ENCODE results near the gene NEK6. TPM values are rescaled to one million over a fixed set of nuclear protein-coding genes. Genes with fewer than 3 reads are reported as not detected.

The NEK6 gene
- 10 to 100 TPM; 19.9 to 20.9 TPM for total RNA-seq

DNA sequence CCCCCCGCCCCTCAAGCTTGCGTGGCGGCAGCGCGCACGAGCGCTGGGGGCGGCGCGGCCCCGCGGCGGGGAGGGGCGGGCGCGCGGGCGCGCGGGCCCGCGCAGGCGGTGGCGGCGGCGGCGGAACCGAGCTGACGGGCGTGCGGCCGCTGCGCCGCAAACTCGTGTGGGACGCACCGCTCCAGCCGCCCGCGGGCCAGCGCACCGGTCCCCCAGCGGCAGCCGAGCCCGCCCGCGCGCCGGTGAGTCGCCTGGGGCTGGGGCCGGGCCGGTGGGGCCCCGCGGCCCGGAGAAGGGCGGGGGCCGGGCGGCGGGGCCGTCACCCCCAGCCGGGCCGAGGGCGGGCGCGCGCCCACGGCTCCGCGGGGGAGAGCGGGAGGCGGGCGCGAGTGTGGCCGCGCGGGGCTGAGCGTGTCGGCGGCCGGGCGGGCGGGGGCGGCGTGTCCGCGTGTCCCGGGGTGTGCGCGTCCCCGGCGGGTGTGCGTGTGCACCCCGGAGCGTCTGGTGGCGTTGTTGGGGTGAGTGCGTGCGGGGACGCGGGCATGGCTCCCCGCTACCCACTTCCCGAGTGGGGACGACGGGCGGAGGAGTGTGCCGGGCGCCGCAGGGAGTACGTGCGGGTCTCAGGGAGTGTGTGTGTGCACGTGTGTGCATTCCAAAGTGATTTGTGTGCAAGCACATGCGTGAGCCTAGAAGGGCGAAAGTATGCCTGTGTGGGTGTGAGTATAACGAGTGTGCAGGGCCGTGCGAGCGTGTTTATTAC is at the start of gene NEK6:
Gene NEK6, plus strand, starts transcription at position 106 of the 763 bp plus-strand sequence. CDS start 44,016 bp downstream, outside the sequence.
- peak; percentile 74 for ATAC-seq
- Mint-ChIP-seq H3K27ac (peak within 1 kb of the TSS; percentile 91), H3K9me3 (ENCODE audit: insufficient read depth) (no peaks in the 10 kb centered on the region), H3K4me3 (peak within 1 kb of the TSS; percentile 93), H3K36me3 (ENCODE audit: low read depth) (peaks cover 6% of the 10 kb centered on the region), H3K27me3 (ENCODE audit: low read depth) (peaks cover 35% of the 10 kb centered on the region), H3K4me1 (ENCODE audit: low read depth) (peaks cover 47% of the 10 kb centered on the region)
- DNase-seq, result peak; percentile 40
- POLR2A ChIA-PET, result no interaction called here
- CTCF ChIA-PET, result no interaction called here

GRCh38 chr9:124208571-124208970 is 49.2 kb upstream of the NEK6 start:
- Mint-ChIP-seq H3K4me1 (ENCODE audit: low read depth) (peaks cover 72% of the 10 kb centered on the region), H3K4me3 (peak overlapping the region; percentile 16), H3K27me3 (ENCODE audit: low read depth) (no peaks in the 10 kb centered on the region), H3K9me3 (ENCODE audit: insufficient read depth) (peaks cover 4% of the 10 kb centered on the region), H3K36me3 (ENCODE audit: low read depth) (peaks cover 19% of the 10 kb centered on the region), H3K27ac (peak overlapping the region; percentile 76)
- peak; percentile 66 for DNase-seq
- peak; percentile 77 for ATAC-seq
- POLR2A ChIA-PET, result no interaction called here
- CTCF ChIA-PET, result interaction anchor here (0.8 kb wide), 1 partner anchor 8 kb away, joined by 3 read pairs; no protein-coding TSS in a partner anchor

GRCh38 chr9:124209279-124209678 is 48.5 kb upstream of the NEK6 start:
- peaks cover 4% of the 10 kb centered on the region for H3K9me3 Mint-ChIP-seq (ENCODE audit: insufficient read depth)
- CTCF ChIA-PET, result no interaction called here
- H3K4me1 Mint-ChIP-seq (ENCODE audit: low read depth), result peaks cover 71% of the 10 kb centered on the region
- H3K4me3 Mint-ChIP-seq, result no peak overlapping the region
- H3K27me3 Mint-ChIP-seq (ENCODE audit: low read depth), result no peaks in the 10 kb centered on the region
- H3K27ac Mint-ChIP-seq, result peak overlapping the region; percentile 76
- ATAC-seq (no peak), DNase-seq (no peak)
- H3K36me3 Mint-ChIP-seq (ENCODE audit: low read depth), result peaks cover 14% of the 10 kb centered on the region
- POLR2A ChIA-PET, result no interaction called here

- CTCF ChIA-PET, result interaction anchor here (1.1 to 1.6 kb wide), 2 partner anchors 8 to 169 kb away, joined by 3 read pairs; no protein-coding TSS in a partner anchor
- no peak for ATAC-seq
- Mint-ChIP-seq H3K27ac (no peak overlapping the region), H3K27me3 (ENCODE audit: low read depth) (no peaks in the 10 kb centered on the region), H3K9me3 (ENCODE audit: insufficient read depth) (peaks cover 4% of the 10 kb centered on the region), H3K36me3 (ENCODE audit: low read depth) (peaks cover 14% of the 10 kb centered on the region), H3K4me3 (no peak overlapping the region), H3K4me1 (ENCODE audit: low read depth) (peaks cover 75% of the 10 kb centered on the region)
- POLR2A ChIA-PET, result interaction anchor here (0.8 kb wide), 1 partner anchor 8 kb away, joined by 3 read pairs; no protein-coding TSS in a partner anchor
- DNase-seq, result no peak
These were observed 48.0 kb upstream of the NEK6 start for GRCh38 chr9:124209774-124210173.

DNA sequence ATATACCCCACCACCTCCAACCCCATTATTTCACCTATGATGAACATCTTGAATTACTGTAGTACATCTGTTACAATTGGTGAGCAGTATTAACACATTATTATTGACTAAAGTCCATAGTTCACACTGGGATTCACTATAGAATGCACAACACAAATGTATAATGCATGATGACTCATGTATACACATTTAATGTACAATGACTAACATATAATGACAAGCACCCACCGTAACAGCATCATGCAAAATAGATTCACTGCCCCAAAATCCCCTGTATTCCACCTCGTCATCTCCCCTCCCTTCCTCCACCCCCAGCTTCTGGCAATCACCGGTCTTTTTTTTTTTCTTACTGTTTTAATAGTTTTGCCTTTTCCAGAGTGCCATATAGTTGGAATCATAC is 47.1 kb upstream of the NEK6 start:
- ChIA-PET CTCF (interaction anchor here (1.1 to 1.6 kb wide), 3 partner anchors 9 to 170 kb away, joined by 3 read pairs; no protein-coding TSS in a partner anchor), POLR2A (interaction anchor here (0.8 kb wide), 1 partner anchor 9 kb away, joined by 3 read pairs; no protein-coding TSS in a partner anchor)
- no peak for ATAC-seq
- Mint-ChIP-seq H3K9me3 (ENCODE audit: insufficient read depth) (peaks cover 4% of the 10 kb centered on the region), H3K27ac (no peak overlapping the region), H3K36me3 (ENCODE audit: low read depth) (peaks cover 11% of the 10 kb centered on the region), H3K4me1 (ENCODE audit: low read depth) (peaks cover 76% of the 10 kb centered on the region), H3K27me3 (ENCODE audit: low read depth) (no peaks in the 10 kb centered on the region), H3K4me3 (no peak overlapping the region)
- DNase-seq, result no peak

- Mint-ChIP-seq H3K27ac (no peak overlapping the region), H3K4me1 (ENCODE audit: low read depth) (peaks cover 78% of the 10 kb centered on the region), H3K36me3 (ENCODE audit: low read depth) (no peaks in the 10 kb centered on the region), H3K4me3 (no peak overlapping the region), H3K27me3 (ENCODE audit: low read depth) (no peaks in the 10 kb centered on the region), H3K9me3 (ENCODE audit: insufficient read depth) (no peaks in the 10 kb centered on the region)
- DNase-seq (no peak), ATAC-seq (no peak)
- POLR2A ChIA-PET, result no interaction called here
- CTCF ChIA-PET, result interaction anchor here (0.9 to 1.1 kb wide), 2 partner anchors 8 to 15 kb away, joined by 3 read pairs; no protein-coding TSS in a partner anchor
These were observed 45.2 kb upstream of the NEK6 start for GRCh38 chr9:124212381-124213050.

DNA sequence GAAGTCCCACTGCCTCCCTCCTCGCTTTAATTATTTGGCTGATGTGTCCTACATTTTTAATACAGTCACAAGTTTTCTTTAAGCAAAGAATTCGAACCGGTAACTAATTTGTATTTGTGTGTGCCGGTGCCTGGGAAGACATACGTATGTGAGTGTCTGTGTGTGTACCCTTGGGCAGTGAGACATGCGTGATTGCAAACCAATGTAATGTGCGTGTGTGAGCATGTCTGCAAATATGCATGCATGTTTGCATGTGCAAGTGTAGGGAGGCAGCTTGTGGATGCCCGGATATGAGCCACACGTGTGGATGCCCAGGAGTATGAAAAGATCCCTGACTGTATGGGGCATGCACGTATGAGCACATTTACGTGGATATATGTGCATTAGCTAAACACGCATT is 44.4 kb upstream of the NEK6 start:
- Mint-ChIP-seq H3K27me3 (ENCODE audit: low read depth) (no peaks in the 10 kb centered on the region), H3K9me3 (ENCODE audit: insufficient read depth) (no peaks in the 10 kb centered on the region), H3K27ac (no peak overlapping the region), H3K4me1 (ENCODE audit: low read depth) (peaks cover 79% of the 10 kb centered on the region), H3K36me3 (ENCODE audit: low read depth) (no peaks in the 10 kb centered on the region), H3K4me3 (no peak overlapping the region)
- ChIA-PET POLR2A (interaction anchor here (1.1 kb wide), 1 partner anchor 10 kb away, joined by 4 read pairs; no protein-coding TSS in a partner anchor), CTCF (interaction anchor here (1.1 kb wide), 1 partner anchor 16 kb away, joined by 3 read pairs; no protein-coding TSS in a partner anchor)
- ATAC-seq, result no peak
- no peak for DNase-seq

DNA sequence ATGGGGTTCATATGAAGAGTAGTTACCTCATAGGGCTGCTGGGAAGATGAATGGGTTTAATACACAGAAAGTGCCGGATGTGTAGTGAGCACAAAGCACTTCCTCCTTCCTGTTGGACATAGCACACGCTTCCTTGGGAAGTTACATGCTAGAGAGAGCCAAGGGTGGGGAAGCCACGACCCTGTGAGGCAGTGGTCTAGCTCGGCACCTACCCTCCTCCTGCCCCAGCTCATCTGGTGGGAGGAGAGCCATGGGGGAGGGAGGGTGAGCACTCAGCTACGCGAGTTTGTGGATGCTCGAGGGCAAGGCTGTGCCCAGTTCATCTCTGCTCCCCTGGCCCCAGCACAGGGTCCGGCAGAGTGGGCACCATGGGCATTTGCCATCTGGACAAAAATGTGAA is 43.6 kb upstream of the NEK6 start:
- DNase-seq, result no peak
- Mint-ChIP-seq H3K4me1 (ENCODE audit: low read depth) (peaks cover 79% of the 10 kb centered on the region), H3K4me3 (no peak overlapping the region), H3K9me3 (ENCODE audit: insufficient read depth) (no peaks in the 10 kb centered on the region), H3K27ac (peak overlapping the region; percentile 83), H3K27me3 (ENCODE audit: low read depth) (no peaks in the 10 kb centered on the region), H3K36me3 (ENCODE audit: low read depth) (no peaks in the 10 kb centered on the region)
- ChIA-PET CTCF (no interaction called here), POLR2A (interaction anchor here (1.1 kb wide), 2 partner anchors 10 to 12 kb away, joined by 3 to 4 read pairs; no protein-coding TSS in a partner anchor)
- no peak for ATAC-seq

- Mint-ChIP-seq H3K27me3 (ENCODE audit: low read depth) (no peaks in the 10 kb centered on the region), H3K4me3 (no peak overlapping the region), H3K4me1 (ENCODE audit: low read depth) (peaks cover 75% of the 10 kb centered on the region), H3K36me3 (ENCODE audit: low read depth) (no peaks in the 10 kb centered on the region), H3K9me3 (ENCODE audit: insufficient read depth) (no peaks in the 10 kb centered on the region), H3K27ac (peak overlapping the region; percentile 95)
- ChIA-PET POLR2A (interaction anchor here (1.1 kb wide), 2 partner anchors 11 to 13 kb away, joined by 3 to 4 read pairs; no protein-coding TSS in a partner anchor), CTCF (interaction anchor here (0.8 kb wide), 1 partner anchor 13 kb away, joined by 3 read pairs; no protein-coding TSS in a partner anchor)
- no peak for ATAC-seq
- DNase-seq, result no peak
These were observed 43.0 kb upstream of the NEK6 start for GRCh38 chr9:124214596-124215367.

DNA sequence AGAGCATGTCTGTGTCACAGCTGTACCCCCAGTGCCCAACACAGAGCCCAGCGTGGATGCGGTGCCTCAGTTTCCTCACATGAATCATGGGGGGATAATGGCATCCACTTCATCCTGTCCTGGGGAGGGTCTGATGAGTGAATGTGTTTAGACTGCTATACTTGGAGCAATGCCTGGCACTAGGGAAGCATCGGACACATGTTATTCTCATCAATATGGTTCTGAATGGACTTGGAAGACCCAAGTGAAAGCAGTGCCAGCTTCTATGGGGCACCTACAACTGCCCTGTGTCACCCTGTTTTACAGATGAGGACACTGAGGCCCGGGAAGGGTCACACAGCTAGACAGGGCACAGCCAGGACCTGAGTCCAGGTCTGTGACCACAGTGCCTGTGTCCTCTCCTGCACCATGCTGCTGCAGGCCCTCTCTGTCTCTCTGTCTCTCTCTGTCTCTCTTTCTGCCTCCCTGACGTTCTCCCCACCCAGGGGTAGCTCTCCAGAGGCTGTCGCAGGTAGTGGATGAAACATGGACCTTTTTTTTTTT is 42.3 kb upstream of the NEK6 start:
- CTCF ChIA-PET, result interaction anchor here (0.8 kb wide), 1 partner anchor 13 kb away, joined by 3 read pairs; no protein-coding TSS in a partner anchor
- H3K36me3 Mint-ChIP-seq (ENCODE audit: low read depth), result no peaks in the 10 kb centered on the region

DNA sequence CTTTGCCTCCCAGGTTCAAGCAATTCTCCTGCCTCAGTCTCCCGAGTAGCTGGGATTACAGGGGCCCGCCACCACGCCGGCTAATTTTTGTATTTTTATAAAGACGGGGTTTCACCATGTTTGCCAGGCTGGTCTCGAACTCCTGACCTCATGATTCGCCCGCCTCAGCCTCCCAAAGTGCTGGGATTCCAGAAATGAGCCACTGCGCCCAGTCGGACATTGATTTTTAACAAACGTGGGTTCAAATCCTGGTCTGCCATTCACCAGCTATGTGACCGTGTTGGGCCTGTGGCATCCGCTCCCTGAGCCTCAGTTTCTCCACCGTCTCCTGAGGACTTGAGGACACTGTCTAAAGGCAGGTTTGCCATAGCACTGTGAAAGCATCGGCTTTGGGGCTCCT is 41.8 kb upstream of the NEK6 start:
- ChIA-PET CTCF (interaction anchor here (0.9 to 2.0 kb wide), 4 partner anchors 7 to 89 kb away, joined by 3 to 8 read pairs (median 6); no protein-coding TSS in a partner anchor), POLR2A (interaction anchor here (0.6 to 3.5 kb wide), 4 partner anchors 10 to 1311 kb away, joined by 3 to 19 read pairs (median 4); partner anchors contain the start of gene RC3H2)
- ATAC-seq (no peak), DNase-seq (no peak)
- H3K27ac Mint-ChIP-seq, result peak overlapping the region; percentile 95
- H3K36me3 Mint-ChIP-seq (ENCODE audit: low read depth), result no peaks in the 10 kb centered on the region
- no peaks in the 10 kb centered on the region for H3K9me3 Mint-ChIP-seq (ENCODE audit: insufficient read depth)
- H3K4me1 Mint-ChIP-seq (ENCODE audit: low read depth), result peaks cover 76% of the 10 kb centered on the region
- no peak overlapping the region for H3K4me3 Mint-ChIP-seq
- H3K27me3 Mint-ChIP-seq (ENCODE audit: low read depth), result no peaks in the 10 kb centered on the region

More for the DNA sequence above, 42.3 kb upstream of the NEK6 start:
- Mint-ChIP-seq H3K9me3 (ENCODE audit: insufficient read depth) (no peaks in the 10 kb centered on the region), H3K27ac (peak overlapping the region; percentile 95), H3K4me3 (no peak overlapping the region), H3K4me1 (ENCODE audit: low read depth) (peaks cover 76% of the 10 kb centered on the region), H3K27me3 (ENCODE audit: low read depth) (no peaks in the 10 kb centered on the region)
- DNase-seq (no peak), ATAC-seq (no peak)
- POLR2A ChIA-PET, result interaction anchor here (1.1 to 3.5 kb wide), 2 partner anchors 12 to 13 kb away, joined by 3 to 19 read pairs; no protein-coding TSS in a partner anchor

Data from activated CD8-positive, alpha-beta T cell treated with anti-CD3 and anti-CD28 coated beads, Interleukin-2, amount 10 ng/mL, durations not matched to agents 7 days and 5 days (primary cell).